DMS 273 (cell line): ENCODE results near the gene EPHB2.

Source experiments
- DNase-seq: peaks from one replicate; lab custom pipeline; 2025; ENCODE audit not compliant: unreplicated experiment; lab: John Stamatoyannopoulos, UW

Gene EPHB2

GRCh38 chr1:22796642-22797041, 86.0 kb downstream of the EPHB2 start:
- no peak for DNase-seq

DNA sequence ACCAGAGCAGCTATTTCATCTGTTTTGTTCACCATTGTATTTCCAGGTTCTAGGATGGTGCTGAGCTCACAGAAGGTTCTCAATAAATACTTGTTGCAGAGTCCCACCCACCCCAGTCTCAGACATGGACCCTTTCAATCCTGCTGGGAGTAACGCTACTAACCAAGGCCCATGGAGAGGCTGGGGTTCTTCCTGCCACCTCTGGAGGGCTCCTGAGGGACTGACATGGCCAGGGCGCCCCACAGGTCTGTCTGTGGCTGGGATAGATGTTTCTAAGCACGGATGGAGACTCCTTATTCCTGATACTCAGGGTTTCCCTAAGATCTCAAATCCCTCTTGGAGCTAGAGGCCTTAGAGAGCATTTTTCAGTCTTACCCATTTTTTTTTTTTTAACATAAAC, 87.4 kb downstream of the EPHB2 start:
- DNase-seq, result no peak

GRCh38 chr1:22799971-22800370, 89.3 kb downstream of the EPHB2 start:
- DNase-seq, result no peak

- no peak for DNase-seq
These were observed 90.0 kb downstream of the EPHB2 start for GRCh38 chr1:22800629-22801028.

GRCh38 chr1:22801347-22801746, 90.7 kb downstream of the EPHB2 start:
- no peak for DNase-seq

DNA sequence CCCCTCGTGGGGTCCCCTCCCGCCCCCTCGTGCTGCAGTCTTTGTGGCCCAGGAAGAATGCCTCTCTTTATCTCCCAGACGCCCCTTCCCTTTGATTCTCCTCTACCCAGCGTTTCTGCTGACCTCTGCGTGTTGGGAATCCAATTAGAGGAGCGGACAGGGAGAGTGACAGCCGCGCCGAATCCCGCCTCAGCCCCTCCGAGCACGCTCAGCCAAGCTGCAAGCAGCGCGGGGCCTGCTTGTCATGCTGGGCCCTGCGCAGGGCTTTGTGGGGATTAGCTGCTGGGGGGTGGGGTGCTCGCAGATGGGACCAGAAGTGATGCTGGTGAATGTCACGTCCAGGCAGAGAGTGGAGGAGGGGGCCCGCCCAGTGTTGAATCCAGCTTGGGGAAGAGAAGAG, 91.1 kb downstream of the EPHB2 start:
- no peak for DNase-seq

DNA sequence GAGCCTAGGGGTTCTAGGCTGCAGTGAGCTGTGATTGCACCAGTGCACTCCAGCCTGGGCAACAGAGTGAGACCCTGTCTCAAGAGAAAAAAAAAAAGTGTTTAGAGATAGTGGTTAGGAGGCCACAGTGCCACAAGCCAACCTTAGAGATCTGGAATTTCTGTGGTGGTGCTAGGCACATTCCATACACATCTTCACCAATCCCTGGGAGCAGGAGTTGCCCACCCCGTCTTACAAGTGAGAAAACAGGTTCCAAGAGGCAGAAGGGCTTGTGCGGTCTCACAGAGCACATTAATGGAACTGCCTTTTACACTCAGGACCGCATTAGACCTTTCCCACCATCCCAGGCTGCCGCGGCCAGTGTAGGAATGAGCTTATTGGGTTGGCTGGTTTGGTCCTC, 93.2 kb downstream of the EPHB2 start:
- no peak for DNase-seq

- DNase-seq, result no peak
These were observed 93.8 kb downstream of the EPHB2 start for GRCh38 chr1:22804406-22804805.

DNA sequence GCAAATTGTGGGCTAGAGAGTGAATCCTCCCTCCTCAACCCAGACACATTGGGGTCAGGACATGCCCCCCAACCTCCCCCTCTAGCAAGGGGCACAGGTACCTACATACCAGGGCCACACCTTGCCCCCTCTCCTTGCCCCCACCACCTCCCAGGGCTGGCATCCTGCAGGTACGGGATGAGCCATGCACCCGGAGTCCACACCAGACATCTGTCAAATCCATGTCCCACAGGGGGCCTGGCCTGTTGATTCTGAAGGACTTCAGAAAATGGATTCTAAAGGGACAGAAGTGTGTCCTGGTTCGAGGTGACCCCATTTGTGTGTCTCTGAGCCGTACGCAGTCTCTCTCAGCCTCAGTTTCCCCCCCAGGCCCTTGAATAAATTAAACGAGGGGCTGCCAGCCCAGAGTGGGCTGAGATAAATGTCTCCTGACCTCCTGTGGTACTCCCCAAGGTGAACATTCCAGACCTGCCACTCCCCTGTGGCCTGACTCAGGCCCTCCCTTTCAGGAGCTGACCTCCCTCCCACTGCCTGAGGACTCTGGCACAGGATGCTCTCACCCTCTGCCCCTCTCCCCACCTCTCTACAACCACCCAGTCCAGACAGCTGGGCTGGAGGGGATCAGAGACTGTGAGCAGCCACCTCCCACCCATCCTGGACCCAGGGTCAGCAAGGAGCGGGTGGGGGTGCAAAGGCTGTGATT, 94.5 kb downstream of the EPHB2 start:
- no peak for DNase-seq

DNA sequence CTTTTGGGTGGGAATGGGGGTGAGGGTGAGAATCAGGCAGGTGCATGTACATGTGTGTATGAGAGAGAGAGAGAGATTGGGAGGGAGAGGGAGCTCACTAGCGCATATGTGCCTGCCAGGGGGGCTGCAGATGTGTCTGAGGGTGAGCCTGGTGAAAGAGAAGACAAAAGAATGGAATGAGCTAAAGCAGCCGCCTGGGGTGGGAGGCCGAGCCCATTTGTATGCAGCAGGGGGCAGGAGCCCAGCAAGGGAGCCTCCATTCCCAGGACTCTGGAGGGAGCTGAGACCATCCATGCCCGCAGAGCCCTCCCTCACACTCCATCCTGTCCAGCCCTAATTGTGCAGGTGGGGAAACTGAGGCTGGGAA, 95.0 kb downstream of the EPHB2 start:
- no peak for DNase-seq

GRCh38 chr1:22806584-22806983, 95.9 kb downstream of the EPHB2 start:
- DNase-seq, result no peak

DNA sequence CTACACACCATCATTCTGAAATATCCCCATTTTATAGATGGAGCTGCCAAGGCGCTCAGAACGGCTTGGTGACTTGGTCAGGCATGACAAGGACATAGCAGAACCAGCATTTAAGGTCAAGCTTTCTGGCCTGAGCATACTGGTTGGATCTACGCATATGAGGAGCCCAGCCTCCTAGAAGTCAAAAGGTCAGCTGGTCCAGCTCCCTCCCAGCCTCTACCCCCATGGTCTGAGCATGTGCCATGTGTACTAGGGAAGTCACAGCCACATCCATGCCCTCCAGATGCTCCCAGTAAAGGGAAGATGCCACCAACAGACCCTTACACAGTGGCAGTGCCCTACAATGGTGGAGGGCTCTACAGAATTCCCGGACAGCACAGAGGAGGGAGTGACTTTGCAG, 96.7 kb downstream of the EPHB2 start:
- no peak for DNase-seq

DNA sequence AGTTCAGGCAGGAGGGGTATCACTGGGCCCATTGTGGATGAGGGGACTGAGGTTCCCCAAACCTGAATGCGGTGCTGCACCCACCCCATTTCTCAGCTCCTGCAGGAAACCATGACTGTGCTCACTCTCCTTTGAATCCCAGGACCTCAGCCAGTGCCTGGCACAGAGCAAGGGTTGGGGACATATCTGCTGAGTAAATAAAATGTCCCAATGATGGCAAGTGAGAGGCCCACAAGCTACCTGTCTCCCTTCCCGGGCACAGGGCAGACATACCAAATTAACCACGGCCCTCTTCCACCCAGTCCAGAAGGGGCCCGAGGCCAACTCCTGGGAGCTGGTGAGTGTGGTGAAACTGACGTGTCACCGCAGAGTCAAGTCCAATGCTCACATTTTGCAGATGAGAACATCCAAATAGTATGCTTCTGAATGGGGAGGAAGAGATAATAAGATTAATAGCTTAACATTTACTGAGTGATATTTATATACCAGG, 97.6 kb downstream of the EPHB2 start:
- peak; percentile 42 for DNase-seq

GRCh38 chr1:22808676-22809483, 98.2 kb downstream of the EPHB2 start:
- DNase-seq, result peak; percentile 77

DNA sequence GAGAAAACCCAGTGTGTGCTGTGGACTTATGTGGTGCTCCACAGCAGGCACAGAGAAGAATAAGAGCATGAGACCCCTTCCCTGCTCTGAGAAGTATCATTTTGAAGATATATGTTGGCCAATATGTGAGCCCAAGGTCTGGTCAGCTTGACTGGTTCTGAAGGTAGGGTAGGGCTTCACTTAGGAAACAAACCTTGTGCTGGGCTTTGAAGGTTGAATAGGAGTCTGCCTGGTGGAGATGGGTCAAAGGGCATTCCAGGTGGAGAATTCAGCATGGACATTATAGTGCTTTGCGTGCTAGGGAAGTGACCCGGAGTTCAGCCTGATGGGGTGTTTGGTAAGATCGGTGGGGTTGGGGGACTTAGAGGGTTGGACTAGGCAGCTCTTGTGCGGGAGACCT, 99.1 kb downstream of the EPHB2 start:
- no peak for DNase-seq

DNA sequence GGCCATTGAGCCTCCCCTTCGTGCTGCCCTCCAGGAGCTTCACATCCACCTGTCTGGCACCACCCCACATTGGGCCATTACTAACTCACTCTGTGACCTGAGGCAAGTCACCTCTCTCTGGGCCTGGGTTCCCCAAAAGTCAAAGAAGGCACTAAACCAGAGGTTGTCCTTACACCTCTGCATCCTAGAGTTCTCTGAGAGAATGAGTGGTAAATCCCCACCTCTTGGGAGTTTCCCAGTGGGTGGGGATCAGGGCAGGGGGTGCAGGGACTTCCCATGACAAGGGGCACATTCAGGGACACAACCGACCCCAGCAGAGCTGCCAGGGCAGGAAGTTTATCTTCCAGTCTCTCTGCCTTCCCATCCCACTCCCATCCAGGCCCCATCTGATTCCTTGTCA, 99.7 kb downstream of the EPHB2 start:
- DNase-seq, result no peak

GRCh38 chr1:22812092-22812880, 101.6 kb downstream of the EPHB2 start:
- no peak for DNase-seq

DNA sequence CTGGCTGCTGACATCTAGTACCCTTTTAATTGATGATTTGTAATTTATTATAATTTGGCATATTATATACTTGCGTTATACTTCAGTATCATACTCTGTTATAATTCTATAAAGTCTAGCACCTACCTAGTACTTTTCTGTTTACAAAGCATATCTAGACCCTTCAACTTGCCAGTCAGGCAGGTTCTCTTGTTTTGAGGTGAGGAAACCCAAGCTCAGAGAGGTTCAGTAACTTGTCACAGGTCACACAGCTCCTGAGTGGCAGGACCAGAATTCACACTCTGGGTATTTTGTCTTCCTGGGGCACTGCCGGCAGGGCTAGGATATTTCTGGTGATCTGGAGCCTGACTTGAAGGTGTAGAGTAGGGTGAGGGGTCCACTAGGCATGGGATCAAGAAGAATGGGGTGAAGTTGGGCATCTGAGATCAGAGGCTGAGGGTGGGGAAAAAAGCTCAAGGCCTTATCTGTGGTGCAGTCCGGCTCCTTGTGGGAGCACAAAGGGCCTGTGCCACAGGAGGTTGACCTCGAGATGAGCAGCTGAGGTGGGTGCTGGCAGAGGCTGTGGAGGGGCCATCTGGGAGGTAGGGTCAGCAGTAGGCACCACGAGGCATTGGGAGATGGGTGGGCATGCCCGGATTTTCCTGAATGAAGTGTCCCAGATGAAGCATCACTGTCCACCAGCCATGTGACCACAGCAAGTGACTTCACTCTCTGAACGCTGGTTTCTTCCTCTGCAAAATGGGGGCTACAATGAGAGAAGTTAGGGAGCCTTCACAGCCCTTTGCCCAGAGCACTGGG, 102.6 kb downstream of the EPHB2 start:
- DNase-seq, result no peak

- DNase-seq, result peak; percentile 68
These were observed 103.8 kb downstream of the EPHB2 start for GRCh38 chr1:22814176-22815042.

GRCh38 chr1:22815043-22815365, 104.4 kb downstream of the EPHB2 start:
- DNase-seq, result no peak
